GM21526 (cell line): Measurements from ENCODE around the gene LRP2.

ENCODE experiments used
- ATAC-seq: cut with Tn5 transposase; IDR thresholded peaks from one replicate; pipeline ENCODE4 v1.9.1; 2021; ENCODE audit warnings: moderate library complexity; ENCODE audit not compliant: unreplicated experiment, low FRiP score

Gene LRP2

DNA sequence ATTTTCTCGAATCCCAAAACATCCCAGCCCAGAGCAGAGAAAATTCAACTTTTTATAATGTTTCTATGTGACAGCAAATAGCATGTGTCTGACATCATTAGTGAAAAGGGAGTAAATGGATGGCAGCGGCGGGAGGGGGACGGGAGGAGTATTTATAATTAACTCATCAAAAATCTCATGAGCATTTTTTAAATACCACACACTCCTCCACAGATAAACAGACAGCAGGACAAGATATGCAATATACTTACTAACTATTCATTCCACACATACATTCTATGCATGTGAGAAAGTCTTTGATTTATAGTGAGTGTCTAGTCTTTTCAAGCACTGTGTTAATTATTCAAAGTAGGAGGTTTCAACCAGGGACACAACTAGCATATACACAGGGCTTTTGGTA lies 107.6 kb downstream of the LRP2 start:
- ATAC-seq, result no peak

DNA sequence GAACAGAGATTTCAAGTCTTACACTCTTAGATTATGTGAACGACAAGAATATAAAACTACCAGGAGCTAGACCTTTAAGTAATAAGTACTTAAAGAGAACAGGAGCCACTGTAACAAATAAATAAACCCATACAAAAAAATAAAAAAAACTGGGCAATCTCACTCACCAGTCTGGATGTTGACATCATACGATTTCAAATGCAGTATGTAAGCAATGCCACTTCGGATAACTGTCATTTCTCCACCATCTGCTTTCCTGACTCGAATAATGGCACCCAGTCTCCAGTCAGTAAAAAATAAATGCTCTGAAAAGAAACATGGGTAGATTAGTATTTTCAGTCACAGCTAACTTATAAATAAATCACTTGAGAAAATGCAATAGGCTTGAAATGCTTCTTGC lies 115.1 kb downstream of the LRP2 start:
- no peak for ATAC-seq

DNA sequence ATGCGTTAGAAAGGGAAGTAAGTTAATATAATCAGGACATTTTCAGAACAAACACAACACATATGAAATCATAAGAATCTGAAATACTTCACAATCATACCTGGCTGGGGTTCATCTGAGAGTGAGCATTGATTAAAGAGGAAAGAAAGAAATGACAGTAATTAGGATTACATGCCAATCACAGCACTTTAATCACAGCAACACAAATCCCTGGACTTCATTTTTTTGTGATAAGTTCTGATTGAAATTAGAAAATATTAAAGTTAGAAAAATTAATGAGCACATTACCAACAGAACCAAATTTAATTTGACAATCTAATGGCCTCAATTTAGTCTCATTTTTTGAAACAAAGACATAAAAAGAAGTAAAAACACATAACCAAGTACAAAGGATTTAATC lies 121.9 kb downstream of the LRP2 start:
- ATAC-seq, result no peak

DNA sequence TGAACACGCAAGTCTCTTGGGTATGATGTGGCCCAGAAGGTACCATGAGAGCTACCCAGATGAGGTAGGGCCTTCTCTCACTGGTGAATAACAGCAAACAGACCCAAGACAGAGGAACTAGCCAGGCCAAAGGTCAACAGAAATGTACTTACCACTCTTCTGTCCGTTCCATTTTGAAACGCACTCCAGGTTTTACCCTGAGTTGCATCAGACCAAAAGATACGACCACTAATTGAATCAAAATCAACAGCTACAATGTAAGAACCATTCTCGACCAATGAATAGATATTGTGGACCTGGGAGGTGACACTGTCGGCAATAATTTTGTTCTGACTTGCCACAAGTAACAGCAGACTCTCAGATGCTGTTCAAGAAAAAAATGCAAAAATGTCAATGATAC lies 124.4 kb downstream of the LRP2 start:
- ATAC-seq, result no peak

DNA sequence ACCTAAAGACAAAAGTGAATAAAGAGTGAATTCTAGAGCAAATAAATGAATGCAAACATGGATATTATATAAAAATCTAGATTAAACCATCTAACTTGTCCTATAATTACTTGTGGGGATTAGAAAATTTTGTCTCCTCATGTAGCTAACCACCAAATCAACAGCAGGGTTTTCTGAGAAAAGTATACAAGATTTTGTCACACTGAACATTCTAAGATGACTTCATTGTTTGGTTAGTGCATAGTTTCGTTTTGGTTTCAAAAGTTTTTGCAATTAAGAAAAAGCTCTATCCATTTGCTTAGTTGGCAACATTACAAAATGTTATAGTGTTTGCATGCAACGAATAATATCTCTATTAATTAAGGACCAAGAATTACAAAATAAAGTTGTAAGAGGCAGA lies 125.0 kb downstream of the LRP2 start:
- no peak for ATAC-seq

DNA sequence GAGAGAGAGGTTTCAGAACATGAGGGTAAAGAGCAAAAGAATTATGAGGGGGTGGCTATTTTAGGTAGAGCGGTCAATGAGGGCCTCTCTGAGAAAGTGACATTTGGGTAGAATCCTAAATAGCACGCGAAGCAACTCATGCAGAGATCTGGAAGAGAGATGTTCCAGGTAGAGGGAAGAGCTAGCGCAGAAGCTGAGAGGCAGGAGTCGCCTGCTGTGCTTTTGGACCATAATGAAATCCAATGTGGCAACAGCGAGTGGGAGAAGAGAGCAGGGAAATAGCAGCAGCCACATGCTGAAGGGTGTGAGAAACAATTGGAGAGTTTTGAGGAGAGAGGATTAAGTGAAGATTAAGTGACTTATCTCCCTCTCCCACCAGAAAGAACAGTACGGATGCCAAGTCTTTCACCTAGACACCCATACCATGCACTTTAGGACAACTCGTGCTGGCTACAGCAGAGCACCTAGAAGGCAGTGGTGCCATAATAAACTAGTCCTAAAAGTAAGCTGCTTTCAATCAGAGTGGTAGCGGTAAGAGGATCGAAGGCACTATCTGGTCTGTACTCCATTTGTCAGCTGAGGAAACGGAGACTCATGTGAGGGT lies 129.7 kb downstream of the LRP2 start:
- no peak for ATAC-seq

DNA sequence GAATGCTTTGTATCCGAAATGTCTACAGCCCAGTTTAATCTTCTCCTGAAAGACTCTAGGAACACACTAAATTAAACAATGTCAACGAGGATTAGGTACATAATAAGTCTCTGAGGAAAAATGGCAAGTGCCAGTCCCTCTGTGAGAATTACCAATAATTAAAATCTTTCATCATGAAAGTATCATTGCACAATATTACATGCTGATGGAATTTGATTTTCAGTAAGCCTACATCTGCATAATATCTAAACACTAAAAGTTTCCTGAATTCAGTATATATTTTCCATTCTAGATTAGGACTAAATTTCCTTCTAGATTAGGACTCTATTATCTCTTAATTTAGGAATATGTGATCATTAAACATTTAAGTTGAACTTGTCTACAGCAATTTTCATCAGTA lies 132.1 kb downstream of the LRP2 start:
- ATAC-seq, result no peak

DNA sequence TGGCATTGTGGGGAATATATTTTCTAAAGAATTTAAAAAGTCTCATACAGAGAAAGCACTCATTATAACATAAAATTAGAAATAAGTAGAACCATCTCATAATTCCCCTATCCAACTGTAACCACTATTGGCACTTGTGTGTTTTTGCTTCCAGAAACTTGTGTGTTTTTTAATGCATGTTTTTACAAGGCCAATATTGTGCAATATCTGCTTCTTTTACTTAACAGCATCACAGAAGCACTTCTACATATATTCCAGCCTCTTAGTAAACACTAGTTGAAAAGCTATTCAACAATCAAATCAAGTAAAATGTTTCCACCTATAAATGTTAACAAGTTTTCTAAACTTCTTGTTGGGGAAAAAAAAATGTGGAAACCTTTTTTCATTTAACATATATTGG lies 132.7 kb downstream of the LRP2 start:
- no peak for ATAC-seq

DNA sequence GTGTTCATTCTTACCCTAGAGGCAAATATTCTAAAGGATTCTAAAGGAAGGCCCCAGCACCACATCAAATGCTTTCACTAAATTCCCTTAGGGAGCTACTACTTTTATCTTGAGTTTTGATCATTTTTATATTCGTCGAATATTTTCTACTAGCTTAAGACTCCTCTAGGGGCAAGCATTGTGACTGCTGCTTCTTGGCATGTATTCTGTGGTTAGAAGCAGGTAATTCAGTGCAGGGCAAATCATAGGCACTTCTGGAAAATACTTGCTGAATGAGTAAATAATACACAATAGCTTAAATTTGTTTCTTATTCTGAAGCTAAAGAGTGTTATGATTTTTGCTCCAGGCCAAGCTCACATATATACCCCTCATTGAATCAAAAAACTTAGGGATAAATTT lies 136.4 kb downstream of the LRP2 start:
- no peak for ATAC-seq

DNA sequence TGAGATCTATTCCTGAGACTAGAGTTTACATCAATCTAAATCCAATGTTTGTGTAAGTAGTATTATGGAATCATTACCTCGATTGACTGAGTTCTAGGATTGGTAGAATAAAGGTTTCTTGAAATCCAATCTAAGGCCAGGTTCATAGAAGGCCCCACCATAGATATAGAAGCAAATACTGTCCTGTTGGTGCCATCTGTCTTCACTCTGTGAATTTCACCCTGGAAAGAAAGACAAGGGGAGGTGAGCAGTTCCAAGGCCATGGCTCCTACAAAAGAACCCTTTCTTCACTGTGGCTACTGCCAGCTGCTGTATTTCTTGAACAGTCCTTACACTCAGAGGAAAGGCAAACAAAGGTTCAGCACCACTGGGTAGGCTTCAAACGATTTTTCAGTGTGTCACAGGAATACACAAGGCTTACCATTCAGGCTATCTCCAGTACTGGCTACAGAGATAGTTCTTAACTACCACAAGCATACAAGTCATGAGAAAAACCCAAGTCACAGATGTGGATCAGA lies 137.0 kb downstream of the LRP2 start:
- ATAC-seq, result no peak

DNA sequence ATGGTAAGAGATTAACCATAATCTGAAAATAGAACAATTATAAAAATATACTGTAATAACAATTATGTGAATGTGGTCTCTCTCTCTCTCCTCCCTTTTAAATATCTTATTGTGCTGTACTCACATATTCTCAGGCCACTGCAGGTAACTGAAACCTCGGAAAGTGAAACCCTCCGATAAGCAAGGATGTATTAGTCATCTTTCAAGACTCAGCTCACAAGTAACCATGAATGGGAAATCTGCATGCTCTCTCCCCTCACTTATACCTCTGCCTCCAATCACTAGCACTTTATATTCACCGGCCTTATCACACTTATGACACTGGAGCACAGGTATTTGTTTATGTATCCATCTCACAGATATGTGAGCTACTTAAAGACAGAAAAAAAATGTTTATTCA lies 139.7 kb downstream of the LRP2 start:
- ATAC-seq, result peak; percentile 85

DNA sequence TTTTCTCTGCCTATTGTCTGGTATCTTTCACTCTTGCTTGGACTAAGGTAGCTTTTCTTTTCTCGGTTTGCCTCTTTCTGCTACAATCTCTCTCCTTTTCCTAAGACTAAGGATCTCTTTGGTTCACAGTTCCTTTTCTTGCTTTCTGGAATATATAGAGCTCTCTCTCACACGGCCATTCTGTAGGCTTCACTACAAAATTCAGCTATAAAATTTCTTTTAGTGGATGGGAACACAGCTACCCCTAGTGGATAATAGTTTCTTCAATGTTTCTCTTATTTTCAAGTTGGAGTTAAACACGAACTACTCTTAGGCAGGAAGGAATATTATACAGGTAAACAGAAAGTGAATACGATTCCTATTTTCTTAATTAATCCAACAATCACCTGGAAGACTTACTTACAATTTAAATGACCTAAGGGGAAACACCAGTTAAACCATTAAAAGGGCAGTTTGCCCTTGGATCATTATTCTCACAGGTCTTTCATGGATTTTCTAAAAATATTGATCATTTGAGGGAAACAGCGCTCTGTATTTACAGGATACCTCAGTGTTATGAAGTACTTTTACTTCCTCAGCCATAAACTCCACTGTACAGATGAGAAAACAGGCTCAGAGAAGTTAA lies 140.5 kb downstream of the LRP2 start:
- ATAC-seq, result no peak

DNA sequence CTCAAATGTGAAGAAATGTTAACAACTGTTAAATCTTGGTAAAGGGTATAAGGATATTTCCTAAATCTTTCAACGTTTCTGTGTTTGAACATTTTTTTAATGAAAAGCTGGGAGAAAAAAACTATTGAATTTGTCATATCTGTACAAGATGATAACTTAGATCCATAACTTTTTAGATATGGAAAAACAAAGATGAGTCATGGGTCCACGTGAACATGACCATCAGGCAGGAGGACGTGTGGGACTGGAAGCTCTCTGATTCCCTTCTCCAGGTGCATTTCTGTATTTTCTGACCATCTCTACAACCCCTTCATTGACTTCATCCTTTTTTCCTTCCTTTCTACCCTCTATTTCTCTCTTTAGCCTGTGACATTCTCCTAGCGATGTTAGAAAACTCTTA lies 151.4 kb downstream of the LRP2 start:
- ATAC-seq, result no peak

DNA sequence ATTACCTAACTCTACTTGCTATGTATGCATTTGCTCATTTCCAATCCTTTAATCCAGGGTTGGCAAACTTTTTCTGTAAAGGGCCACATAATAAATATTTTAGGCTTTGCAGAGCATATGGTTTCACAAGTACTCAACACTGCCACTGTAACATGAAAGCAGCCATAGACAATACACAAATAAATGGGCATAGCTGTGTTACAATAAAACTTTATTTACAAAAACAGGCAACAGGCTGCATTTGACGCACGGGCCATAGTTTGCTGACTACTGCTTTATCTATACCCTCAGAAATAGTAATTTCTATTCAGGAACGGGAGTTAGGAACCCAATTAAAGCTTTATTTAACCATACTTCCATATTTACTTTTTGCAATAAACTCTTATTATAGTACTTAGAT lies 154.3 kb downstream of the LRP2 start:
- ATAC-seq, result no peak

DNA sequence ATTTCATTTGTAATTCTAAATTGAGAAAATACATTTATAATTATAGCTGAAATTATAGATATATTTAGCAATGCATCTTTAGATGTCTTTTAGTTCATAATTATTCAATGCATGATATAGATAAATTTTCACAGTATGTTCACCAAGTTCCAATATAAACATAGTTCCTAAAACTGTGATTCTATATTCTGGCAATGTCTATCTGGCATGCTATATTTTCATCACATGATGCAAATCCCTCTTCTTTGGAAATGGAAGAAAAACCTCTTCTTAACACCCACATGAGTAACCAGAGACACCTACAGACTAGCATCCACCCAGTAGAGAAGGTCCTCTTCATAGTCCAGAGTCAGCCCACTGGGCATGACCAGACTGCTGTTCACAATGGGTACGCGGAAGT lies 157.2 kb downstream of the LRP2 start:
- no peak for ATAC-seq

DNA sequence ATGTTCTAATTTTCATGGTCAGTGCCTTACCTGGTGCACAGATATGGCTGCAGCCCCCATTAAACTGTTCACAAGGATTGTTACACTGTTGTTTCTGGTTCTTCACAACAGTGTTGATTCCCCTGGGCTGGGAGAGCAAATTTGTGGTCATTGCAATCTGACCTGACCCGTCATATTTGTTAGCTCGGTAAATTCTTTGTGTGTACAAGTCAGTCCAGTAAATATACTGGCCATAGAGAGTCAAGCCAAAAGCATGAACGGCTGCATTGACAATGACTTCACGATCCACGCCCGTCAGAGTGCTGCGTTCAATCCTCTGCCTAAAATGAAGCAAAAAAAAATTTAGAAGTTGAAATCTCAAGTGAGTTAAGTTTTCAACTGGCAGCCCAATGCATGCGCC lies 158.4 kb downstream of the LRP2 start:
- no peak for ATAC-seq

DNA sequence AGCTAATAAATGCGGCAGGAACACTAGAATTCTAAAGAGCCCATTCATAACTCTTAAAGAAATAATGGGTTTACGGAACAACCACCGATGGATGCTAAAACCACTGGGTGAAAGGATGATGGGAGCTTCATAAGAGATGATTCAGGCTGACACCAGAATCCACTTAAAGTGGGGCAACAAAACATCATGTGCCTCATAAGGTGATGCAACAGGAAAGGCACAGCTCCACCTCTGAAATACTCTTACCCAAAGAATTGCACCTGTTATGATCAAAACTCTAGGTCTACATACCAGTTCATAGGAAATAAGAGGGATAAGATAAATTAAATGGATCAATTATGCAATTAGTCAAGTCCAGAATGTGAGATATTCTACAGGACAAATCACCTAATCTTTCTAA lies 161.6 kb downstream of the LRP2 start:
- ATAC-seq, result no peak

DNA sequence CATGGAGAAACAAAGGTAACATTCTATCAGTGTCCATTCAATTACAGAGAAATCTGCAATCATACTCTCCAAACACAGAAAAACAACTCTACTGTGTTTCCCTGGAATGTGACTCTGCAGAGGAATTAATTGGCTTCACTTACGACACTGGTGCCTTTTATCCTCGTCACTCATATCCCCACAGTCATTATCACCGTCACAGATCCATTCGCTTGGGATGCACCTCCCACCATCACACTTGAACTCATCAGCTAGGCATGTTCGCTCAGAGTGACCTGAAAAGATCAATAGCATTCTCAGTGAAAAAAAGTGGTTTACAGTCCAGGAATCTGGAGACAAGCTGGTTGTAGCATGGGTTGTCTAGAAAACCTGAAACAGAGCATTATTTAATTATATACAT lies 168.7 kb downstream of the LRP2 start:
- no peak for ATAC-seq

DNA sequence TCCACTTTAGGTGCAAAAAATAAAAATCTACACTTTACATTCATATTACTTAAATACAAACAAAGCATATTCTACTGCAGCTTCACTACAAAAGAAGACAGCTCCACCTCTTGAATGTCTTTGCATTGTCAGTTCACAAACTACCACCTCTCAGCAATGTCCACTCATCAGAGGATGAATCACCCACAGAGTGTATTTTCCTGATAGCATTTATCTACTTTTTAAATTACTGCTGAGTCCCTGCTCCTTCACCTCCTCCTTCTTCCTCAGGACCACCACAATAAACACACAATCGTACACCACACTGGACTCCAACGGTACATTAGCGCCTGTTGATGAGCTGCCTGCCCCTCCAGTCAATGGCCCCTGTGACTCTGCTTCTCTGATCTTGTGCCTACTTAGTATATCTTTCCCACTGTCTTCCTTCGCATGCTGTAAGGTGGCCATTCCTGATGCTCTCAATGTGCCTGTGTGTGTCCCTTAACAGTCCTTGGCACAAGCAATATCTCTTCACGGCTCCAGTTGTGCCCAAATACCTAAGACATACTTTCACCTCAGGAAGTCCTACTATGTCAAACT lies 172.0 kb downstream of the LRP2 start:
- no peak for ATAC-seq

DNA sequence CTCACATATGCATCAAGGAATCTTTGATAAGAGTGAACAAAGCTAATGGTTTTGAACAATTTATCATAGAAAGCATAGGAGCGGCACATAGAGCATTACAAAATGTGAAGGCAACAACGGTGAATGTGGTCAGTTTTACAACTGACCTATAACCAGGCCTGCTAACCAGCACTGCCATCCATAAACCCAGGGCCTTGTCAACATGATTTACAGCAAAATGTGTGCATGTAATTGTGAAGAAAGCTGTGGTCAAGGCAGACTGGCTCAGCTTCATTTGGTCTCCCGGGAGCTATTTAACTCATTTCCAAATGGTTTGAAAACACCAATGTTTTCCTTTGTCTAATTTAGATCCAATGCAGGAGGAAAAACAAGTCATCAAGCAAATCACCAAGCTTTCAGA lies 173.2 kb downstream of the LRP2 start:
- ATAC-seq, result no peak

DNA sequence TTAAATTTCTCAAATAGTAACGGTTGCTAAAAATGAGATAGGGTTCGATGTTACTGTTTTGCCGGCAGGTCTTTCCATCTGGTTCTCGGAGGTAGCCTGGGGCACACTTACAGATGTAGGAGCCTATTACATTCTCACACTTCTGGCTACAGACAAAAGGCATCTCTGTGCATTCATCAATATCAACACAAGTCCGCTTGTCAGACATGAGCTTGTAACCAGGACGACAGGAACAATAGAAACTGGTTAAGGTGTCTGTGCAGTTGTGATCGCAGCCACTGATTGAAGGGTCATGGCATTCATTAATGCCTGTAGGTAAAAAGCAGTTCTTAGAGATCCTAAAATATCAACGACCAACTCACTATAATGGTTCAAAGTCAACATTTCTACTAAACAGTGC lies 176.6 kb downstream of the LRP2 start:
- no peak for ATAC-seq

DNA sequence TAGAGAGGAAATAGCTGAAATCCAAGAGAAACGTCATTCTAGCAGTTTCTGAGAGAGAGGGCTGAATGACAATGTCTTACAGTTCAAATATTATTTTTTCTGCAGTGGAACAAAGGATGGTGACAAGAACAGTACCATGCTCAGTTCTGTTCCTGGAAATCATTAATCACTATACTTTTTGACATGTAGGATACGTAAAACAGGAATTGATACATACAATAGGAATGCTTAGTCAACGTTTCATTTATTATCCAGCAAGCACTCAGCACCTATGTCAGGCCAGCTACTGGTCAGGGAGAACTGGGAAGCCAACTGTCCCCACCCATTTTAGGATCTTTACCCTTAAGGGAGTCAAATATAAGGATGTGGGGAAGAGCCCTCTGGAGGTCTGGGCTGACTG lies 178.3 kb downstream of the LRP2 start:
- no peak for ATAC-seq
